ENCODE results near the gene SPO11.

DNA sequence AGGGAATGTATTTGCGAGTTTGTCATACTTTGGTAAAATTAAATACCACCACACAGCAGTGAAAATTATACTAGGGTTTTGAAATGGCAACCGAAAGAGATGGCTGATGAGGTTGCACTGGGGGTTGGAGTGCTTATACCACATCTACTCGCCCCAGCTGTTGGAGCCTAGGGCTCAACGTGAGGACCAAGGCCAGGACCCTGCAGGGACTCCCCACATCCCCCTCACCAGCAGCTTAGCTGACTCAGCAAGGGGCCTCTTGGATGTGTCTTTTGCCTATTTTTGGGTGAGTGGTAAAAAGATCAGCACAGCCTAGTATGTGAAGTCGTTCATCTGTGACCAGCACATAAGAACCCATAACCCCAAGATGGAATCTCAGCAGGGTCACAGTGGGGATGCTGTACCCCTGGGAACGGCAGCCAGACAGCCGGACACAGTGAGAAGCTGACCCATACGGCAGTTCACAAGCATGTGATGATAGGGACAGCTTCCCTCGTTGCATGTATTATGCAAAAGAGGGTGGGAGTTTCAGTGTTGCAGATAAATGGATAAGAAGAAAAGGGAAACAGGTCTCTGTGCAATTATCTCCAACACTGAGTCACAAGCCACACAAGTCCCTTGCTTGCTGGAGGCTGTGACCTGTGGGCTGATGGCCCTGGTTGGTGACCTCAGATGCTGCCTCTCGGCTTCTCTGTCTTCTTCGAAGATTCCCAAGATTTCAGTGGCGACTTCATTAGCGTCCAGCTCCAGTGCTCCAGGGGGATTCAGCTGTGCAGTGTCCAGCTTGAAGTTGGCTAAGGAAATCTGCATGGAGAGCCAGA is 20.9 kb upstream of the SPO11 start:
- no peak for TF ChIP-seq POLR2A (IDR thresholded peaks at IDR 0.05)
- TF ChIP-seq, protein P1, sequence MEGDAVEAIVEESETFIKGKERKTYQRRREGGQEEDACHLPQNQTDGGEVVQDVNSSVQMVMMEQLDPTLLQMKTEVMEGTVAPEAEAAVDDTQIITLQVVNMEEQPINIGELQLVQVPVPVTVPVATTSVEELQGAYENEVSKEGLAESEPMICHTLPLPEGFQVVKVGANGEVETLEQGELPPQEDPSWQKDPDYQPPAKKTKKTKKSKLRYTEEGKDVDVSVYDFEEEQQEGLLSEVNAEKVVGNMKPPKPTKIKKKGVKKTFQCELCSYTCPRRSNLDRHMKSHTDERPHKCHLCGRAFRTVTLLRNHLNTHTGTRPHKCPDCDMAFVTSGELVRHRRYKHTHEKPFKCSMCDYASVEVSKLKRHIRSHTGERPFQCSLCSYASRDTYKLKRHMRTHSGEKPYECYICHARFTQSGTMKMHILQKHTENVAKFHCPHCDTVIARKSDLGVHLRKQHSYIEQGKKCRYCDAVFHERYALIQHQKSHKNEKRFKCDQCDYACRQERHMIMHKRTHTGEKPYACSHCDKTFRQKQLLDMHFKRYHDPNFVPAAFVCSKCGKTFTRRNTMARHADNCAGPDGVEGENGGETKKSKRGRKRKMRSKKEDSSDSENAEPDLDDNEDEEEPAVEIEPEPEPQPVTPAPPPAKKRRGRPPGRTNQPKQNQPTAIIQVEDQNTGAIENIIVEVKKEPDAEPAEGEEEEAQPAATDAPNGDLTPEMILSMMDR (IDR thresholded peaks at IDR 0.05): no peak
